ENCODE data around the gene CTIF.

DNA sequence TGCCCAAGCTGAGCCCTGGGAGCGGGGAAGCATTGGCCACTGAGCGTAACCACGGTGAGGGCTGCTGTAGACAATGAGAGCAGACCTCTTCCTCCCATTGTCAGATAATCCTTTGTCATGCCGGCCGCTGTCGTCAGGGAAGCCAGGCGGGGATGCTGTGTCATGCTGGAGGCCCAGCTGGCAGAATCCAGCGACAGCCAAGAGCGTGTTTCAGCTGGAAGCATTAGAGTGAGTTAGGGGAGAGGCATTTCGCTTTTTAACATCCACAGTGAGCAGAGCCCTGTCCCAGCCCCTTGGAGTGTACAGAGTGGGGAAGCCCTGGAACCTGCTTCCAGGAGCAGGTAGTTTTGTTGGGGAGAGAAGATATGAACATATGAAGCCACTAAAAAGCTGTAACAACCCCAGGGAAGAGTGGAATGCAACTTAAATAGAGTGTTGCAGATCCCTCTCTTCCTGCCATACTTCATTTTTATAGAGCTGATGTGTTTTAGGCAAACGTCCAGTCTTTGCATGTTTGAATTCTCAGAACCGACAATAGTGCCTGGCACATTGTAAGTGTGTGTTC, 7.0 kb downstream of the CTIF start:
- TF ChIP-seq CTCF (IDR thresholded peaks at IDR 0.05) (no peak), ZFX (IDR thresholded peaks at IDR 0.05; ENCODE audit: borderline replicate concordance) (no peak)

All from 22Rv1 (cell line).